B cell (primary cell): Measurements from ENCODE around the gene CD44. TPM values are rescaled to one million over a fixed set of nuclear protein-coding genes. Genes with fewer than 3 reads are reported as not detected.
A peak's percentile ranks its signal among the peaks of the same experiment; 100 is the strongest.

Source experiments
- ATAC-seq: fragments of 200-7000 bp; cut with Tn5 transposase; one replicate; pipeline ENCODE4 v1.10.0; 2021; ENCODE audit warnings: low read depth, mild to moderate bottlenecking, moderate number of reproducible peaks, moderate library complexity
- CTCF ChIA-PET: fragments of 350-600 bp; sonication (Branson Sonifier 250); formaldehyde crosslinking; loops from one replicate; lab custom pipeline; 2021; ENCODE audit warnings: antibody characterized with exemption, inconsistent platforms; lab: Charles Lee
- POLR2A ChIA-PET: fragments of 350-600 bp; sonication (Branson Sonifier 250); formaldehyde crosslinking; loops from one replicate; lab custom pipeline; 2021; ENCODE audit warnings: antibody characterized with exemption; lab: Charles Lee
- DNase-seq: peaks from one replicate; pipeline ENCODE4 v3.0.0; 2013
- H2AFZ ChIP-seq: 2 replicates; pipeline ENCODE4 v1.6.1; 2012; ENCODE audit warnings: mild to moderate bottlenecking, low read depth, low read length; ENCODE audit not compliant: insufficient read depth, poor library complexity, severe bottlenecking
- H3K27ac ChIP-seq, 2 donors: 1 replicate in 1 of 2; 2 replicates in 1 of 2; pipeline ENCODE4 v1.5.1; 2012 to 2013; ENCODE audit warnings: low read length in 2 of 2, mild to moderate bottlenecking in 2 of 2, moderate library complexity in 1 of 2
- H3K27me3 ChIP-seq, 4 experiments: fragments of 200-600 bp in 1 of 4; sonication (generic) in 1 of 4; replicated peaks in 1 of 4; 1 replicate in 2 of 4; 2 replicates in 2 of 4; pipeline versions ENCODE4 v1.6.1 to v1.7.0; 2013 to 2016; ENCODE audit warnings: low read length in 3 of 4, mild to moderate bottlenecking in 2 of 4, mixed read lengths in 1 of 4, moderate library complexity in 1 of 4; ENCODE audit not compliant: insufficient read depth in 4 of 4, control insufficient read depth in 3 of 4; ENCODE audit errors: control extremely low read depth in 1 of 4
- H3K36me3 ChIP-seq, 2 experiments: replicated peaks in 1 of 2; 1 replicate in 1 of 2; 2 replicates in 1 of 2; pipeline versions ENCODE4 v1.6.1 to v1.7.1; 2013; ENCODE audit warnings: low read length in 1 of 2; ENCODE audit not compliant: insufficient read depth in 2 of 2, control insufficient read depth in 1 of 2; ENCODE audit errors: control extremely low read depth in 1 of 2, extremely low read depth in 1 of 2
- H3K4me1 ChIP-seq, 2 donors: fragments of 200-600 bp in 1 of 2; sonication (generic) in 1 of 2; 1 replicate in 1 of 2; 2 replicates in 1 of 2; pipeline versions ENCODE4 v1.5.1 to v1.6.1; 2013 to 2017; ENCODE audit warnings: low read length in 2 of 2; ENCODE audit not compliant: control insufficient read depth in 2 of 2, insufficient read depth in 2 of 2
- H3K4me2 ChIP-seq: replicated peaks from 2 replicates; pipeline ENCODE3; 2012; ENCODE audit warnings: mild to moderate bottlenecking, low read depth, low read length; ENCODE audit not compliant: poor library complexity, severe bottlenecking
- H3K4me3 ChIP-seq, 5 experiments: fragments of 200-600 bp in 1 of 5; sonication (generic) in 1 of 5; 1 replicate in 3 of 5; 2 replicates in 2 of 5; pipeline versions ENCODE4 v1.5.1 to v1.7.0; 2011 to 2016; ENCODE audit warnings: low read length in 4 of 5, mild to moderate bottlenecking in 4 of 5, low read depth in 2 of 5, control low read depth in 1 of 5, moderate library complexity in 1 of 5; ENCODE audit not compliant: insufficient read depth in 1 of 5; ENCODE audit errors: control extremely low read depth in 1 of 5, extremely low read depth in 1 of 5
- H3K79me2 ChIP-seq: fragments of 200-600 bp; sonication (generic); one replicate; pipeline ENCODE4 v1.6.0; 2016; ENCODE audit warnings: low read length; ENCODE audit not compliant: control insufficient read depth, insufficient read depth
- H3K9ac ChIP-seq: fragments of 200-600 bp; sonication (generic); 2 replicates; pipeline ENCODE4 v1.6.1; 2017; ENCODE audit warnings: mild to moderate bottlenecking, low read length, moderate library complexity
- H3K9me3 ChIP-seq, 3 donors: one replicate each; pipeline versions ENCODE4 v1.6.1 to v1.7.1; 2013; ENCODE audit warnings: low read length in 2 of 3; ENCODE audit not compliant: control insufficient read depth in 2 of 3, insufficient read depth in 1 of 3; ENCODE audit errors: control extremely low read depth in 1 of 3
- H4K20me1 ChIP-seq: 2 replicates; pipeline ENCODE4 v1.6.0; 2012; ENCODE audit warnings: mild to moderate bottlenecking, low read length; ENCODE audit not compliant: insufficient read depth, control insufficient read depth, poor library complexity, severe bottlenecking
- H3K27ac Mint-ChIP-seq: one replicate; pipeline ENCODE4 v1.8.0; 2021; ENCODE audit warnings: mixed read lengths
- H3K27me3 Mint-ChIP-seq: one replicate; pipeline ENCODE4 v1.8.0; 2021; ENCODE audit warnings: mixed read lengths
- H3K4me1 Mint-ChIP-seq: one replicate; pipeline ENCODE4 v1.8.0; 2021; ENCODE audit warnings: mixed read lengths
- H3K4me3 Mint-ChIP-seq: one replicate; pipeline ENCODE4 v1.8.0; 2021; ENCODE audit warnings: mixed read lengths
- H3K9me3 Mint-ChIP-seq: one replicate; pipeline ENCODE4 v1.8.0; 2022; ENCODE audit warnings: mixed read lengths; ENCODE audit not compliant: insufficient read depth
- CTCF ChIP-seq: fragments of 200-600 bp; IDR thresholded peaks from one replicate; pipeline ENCODE4 v1.8.0; 2022; ENCODE audit warnings: antibody characterized with exemption, mild to moderate bottlenecking
- EZH2 ChIP-seq: IDR thresholded peaks from 2 replicates; pipeline ENCODE4 v1.6.1; 2012; ENCODE audit warnings: borderline replicate concordance, low read depth, mild to moderate bottlenecking, moderate library complexity, low read length; ENCODE audit not compliant: insufficient read depth, poor library complexity, severe bottlenecking
- WGBS: methylation state at CpG from one replicate; pipeline ENCODE4 v1.1.5; 2013; ENCODE audit warnings: missing lambda C conversion rate; ENCODE audit not compliant: insufficient coverage; 5-methylcytosine and 5-hydroxymethylcytosine counted together
- intact Hi-C: fragments of 100-400 bp; cut with micrococcal nuclease; formaldehyde crosslinking; loops from one replicate; pipeline ENCODE4 v1.10.0; 2022
- polyA plus RNA-seq: library from polyadenylated mRNA; depleted of rRNA; stranded (reverse); fragments of >200 nt; gene quantifications from 2 replicates; pipeline ENCODE4 v1.2.3, GENCODE V29; 2012
- total RNA-seq, 2 donors: library from RNA; stranded (reverse); fragments of 120-200 nt in 1 of 2; gene quantifications; 1 replicate in 1 of 2; 2 replicates in 1 of 2; pipeline versions ENCODE4 v1.2.3 to v1.2.4, GENCODE V29; 2013 to 2022

CD44 gene
- total and polyA plus RNA-seq, 2 donors (not counting 1 experiment from before 2014, with no cell fraction given), result 261 to 896 TPM

DNA sequence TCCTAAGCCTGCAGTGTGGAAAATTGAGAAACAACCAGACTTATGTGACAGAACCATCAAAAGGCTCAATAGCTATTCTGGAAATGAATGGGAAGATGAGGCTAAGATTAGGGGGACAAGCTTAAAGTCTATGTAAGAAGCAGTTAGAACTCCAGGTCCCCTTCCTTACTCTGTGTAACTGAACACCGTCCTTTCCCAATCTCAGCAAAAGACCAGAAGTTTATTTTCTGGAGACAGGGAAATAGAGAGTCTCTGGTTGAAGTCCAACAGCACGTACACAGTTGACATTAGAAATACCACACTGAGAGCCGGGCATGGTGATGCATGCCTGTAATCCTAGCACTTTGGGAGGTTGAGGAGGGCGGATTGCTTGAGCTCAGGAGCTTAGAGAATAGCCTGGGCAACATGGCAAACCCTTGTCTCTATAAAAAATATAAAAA is 93.9 kb downstream of the CD44 start:
- Histone ChIP-seq H3K4me3 (no peak overlapping the region), H3K27ac (no peak overlapping the region), H3K36me3 (peaks cover 17 to 50% of the 10 kb centered on the region in 2 experiments), H2AFZ (no peak overlapping the region), H3K27me3 (no peaks in the 10 kb centered on the region), H3K9ac (no peak overlapping the region), H3K79me2 (no peaks in the 10 kb centered on the region), H3K4me2 (no peak overlapping the region), H4K20me1 (no peaks in the 10 kb centered on the region), H3K9me3 (peaks cover 0 to 5% (median 3%) of the 10 kb centered on the region in 3 donors), H3K4me1 (peaks cover 3 to 5% of the 10 kb centered on the region in 2 donors)
- Mint-ChIP-seq H3K4me3 (no peak overlapping the region), H3K27me3 (no peaks in the 10 kb centered on the region), H3K9me3 (no peaks in the 10 kb centered on the region), H3K4me1 (peaks cover 23% of the 10 kb centered on the region), H3K27ac (no peak overlapping the region)
- intact Hi-C loops, result loop anchor here (5.0 kb wide), 1 partner anchor 36 kb away; no protein-coding TSS in a partner anchor
- ChIA-PET POLR2A (no interaction called here), CTCF (interaction anchor here (1.0 to 10.1 kb wide), 4 partner anchors 85 to 310 kb away, joined by 3 to 64 read pairs (median 16); no protein-coding TSS in a partner anchor)
- WGBS, result 100% methylated on average over 1 of the region's 4 CpGs
- TF ChIP-seq EZH2 (no peak), CTCF (no peak)
- ATAC-seq (no peak), DNase-seq (no peak)

DNA sequence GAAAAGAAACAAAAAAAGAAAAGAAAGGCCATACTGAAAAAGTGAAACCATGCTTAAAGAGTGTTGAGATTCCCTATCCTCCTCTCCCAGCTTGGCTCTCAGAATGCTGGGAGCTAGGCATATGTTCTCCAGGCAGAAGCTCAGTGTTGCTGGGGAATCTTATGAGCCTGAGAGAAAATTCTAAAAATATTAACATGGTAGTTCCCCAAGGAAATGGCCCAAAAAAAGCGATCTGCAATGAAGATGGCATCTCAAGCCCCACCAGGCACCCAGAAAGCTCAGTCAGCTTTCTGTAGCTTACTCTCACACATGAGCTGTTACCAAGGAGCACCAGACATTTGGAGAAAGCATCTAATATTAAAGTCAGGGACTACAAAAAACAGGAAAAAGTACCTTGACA is 94.5 kb downstream of the CD44 start:
- Histone ChIP-seq H3K9ac (no peak overlapping the region), H3K4me2 (no peak overlapping the region), H3K27me3 (no peaks in the 10 kb centered on the region), H3K36me3 (peaks cover 16 to 44% of the 10 kb centered on the region in 2 experiments), H3K4me1 (peaks cover 6 to 10% of the 10 kb centered on the region in 2 donors), H3K9me3 (peaks cover 0 to 5% (median 3%) of the 10 kb centered on the region in 3 donors), H2AFZ (no peak overlapping the region), H3K79me2 (no peaks in the 10 kb centered on the region), H3K27ac (no peak overlapping the region), H4K20me1 (no peaks in the 10 kb centered on the region), H3K4me3 (no peak overlapping the region)
- Mint-ChIP-seq H3K27ac (peak overlapping the region; percentile 29), H3K4me1 (peaks cover 24% of the 10 kb centered on the region), H3K27me3 (no peaks in the 10 kb centered on the region), H3K9me3 (no peaks in the 10 kb centered on the region), H3K4me3 (no peak overlapping the region)
- DNase-seq (no peak), ATAC-seq (no peak)
- 80% methylated on average over 1 of the region's 1 CpG for WGBS
- POLR2A ChIA-PET, result no interaction called here
- intact Hi-C loops, result loop anchor here (5.0 kb wide), 1 partner anchor 36 kb away; no protein-coding TSS in a partner anchor
- TF ChIP-seq EZH2 (no peak), CTCF (no peak)
- CTCF ChIA-PET, result interaction anchor here (1.0 to 10.1 kb wide), 4 partner anchors 85 to 310 kb away, joined by 3 to 64 read pairs (median 16); no protein-coding TSS in a partner anchor
